Measurements from ENCODE around the gene PHLDB3.
"Not testable (repeated sequence)": the region's sequence is repeated elsewhere in the genome, so short reads cannot be mapped to it uniquely, and the experiment has no call there.

PHLDB3 gene

GRCh38 chr19:43438291-43439031 is 66.1 kb downstream of the PHLDB3 start:
- Histone ChIP-seq H3K4me3 (replicated peaks; ENCODE audit: insufficient read depth, low read length) (no peak overlapping the region), H3K27me3 (ENCODE audit: insufficient read depth, poor library complexity, severe bottlenecking) (no peaks in the 10 kb centered on the region), H3K27ac (replicated peaks) (no peak overlapping the region)
- DNase-seq (ENCODE audit: low read depth in 1 of 2, low spot score in 1 of 2) = no peak
- TF ChIP-seq POLR2AphosphoS5 (IDR thresholded peaks at IDR 0.05; ENCODE audit: low read depth) = no peak

- DNase-seq (ENCODE audit: low read depth in 1 of 2, low spot score in 1 of 2) = no peak
- Histone ChIP-seq H3K27me3 (ENCODE audit: insufficient read depth, poor library complexity, severe bottlenecking) (no peaks in the 10 kb centered on the region), H3K4me3 (replicated peaks; ENCODE audit: insufficient read depth, low read length) (no peak overlapping the region), H3K27ac (replicated peaks) (no peak overlapping the region)
- TF ChIP-seq POLR2AphosphoS5 (IDR thresholded peaks at IDR 0.05; ENCODE audit: low read depth) (no peak), GABPA (IDR thresholded peaks at IDR 0.05; ENCODE audit: low read depth) (no peak), REST (IDR thresholded peaks at IDR 0.05; ENCODE audit: insufficient replicate concordance, low read depth) (no peak), CTCF (IDR thresholded peaks at IDR 0.05; ENCODE audit: insufficient read depth, low read length) (no peak), SPI1 (IDR thresholded peaks at IDR 0.05; ENCODE audit: borderline replicate concordance, low read depth) (no peak)
These were observed 66.8 kb downstream of the PHLDB3 start for GRCh38 chr19:43437712-43438111.

GRCh38 chr19:43437284-43437683 is 67.3 kb downstream of the PHLDB3 start:
- H3K27ac ChIP-seq (replicated peaks); DNase-seq (ENCODE audit: low read depth in 1 of 2, low spot score in 1 of 2); H3K27me3 ChIP-seq (ENCODE audit: insufficient read depth, poor library complexity, severe bottlenecking): not testable (repeated sequence)

GRCh38 chr19:43435775-43436174 is 68.8 kb downstream of the PHLDB3 start:
- Histone ChIP-seq H3K4me3 (replicated peaks; ENCODE audit: insufficient read depth, low read length) (no peak overlapping the region), H3K27ac (replicated peaks) (no peak overlapping the region), H3K27me3 (ENCODE audit: insufficient read depth, poor library complexity, severe bottlenecking) (no peaks in the 10 kb centered on the region)
- no peak for TF ChIP-seq CTCF (IDR thresholded peaks at IDR 0.05; ENCODE audit: insufficient read depth, low read length)
- TF ChIP-seq POLR2AphosphoS5 (IDR thresholded peaks at IDR 0.05; ENCODE audit: low read depth) = no peak
- no peak for TF ChIP-seq SPI1 (IDR thresholded peaks at IDR 0.05; ENCODE audit: borderline replicate concordance, low read depth)
- no peak for TF ChIP-seq GABPA (IDR thresholded peaks at IDR 0.05; ENCODE audit: low read depth)
- no peak for TF ChIP-seq REST (IDR thresholded peaks at IDR 0.05; ENCODE audit: insufficient replicate concordance, low read depth)
- DNase-seq (ENCODE audit: low read depth in 1 of 2, low spot score in 1 of 2) = no peak

More at GRCh38 chr19:43437284-43437683, 67.3 kb downstream of the PHLDB3 start:
- H3K4me3 ChIP-seq (replicated peaks; ENCODE audit: insufficient read depth, low read length) = not testable (repeated sequence)

- TF ChIP-seq CTCF (IDR thresholded peaks at IDR 0.05; ENCODE audit: insufficient read depth, low read length) (no peak), REST (IDR thresholded peaks at IDR 0.05; ENCODE audit: insufficient replicate concordance, low read depth) (no peak), SPI1 (IDR thresholded peaks at IDR 0.05; ENCODE audit: borderline replicate concordance, low read depth) (no peak), GABPA (IDR thresholded peaks at IDR 0.05; ENCODE audit: low read depth) (no peak), POLR2AphosphoS5 (IDR thresholded peaks at IDR 0.05; ENCODE audit: low read depth) (no peak)
- DNase-seq (ENCODE audit: low read depth in 1 of 2, low spot score in 1 of 2) = no peak
- Histone ChIP-seq H3K27me3 (ENCODE audit: insufficient read depth, poor library complexity, severe bottlenecking) (no peaks in the 10 kb centered on the region), H3K4me3 (replicated peaks; ENCODE audit: insufficient read depth, low read length) (no peak overlapping the region), H3K27ac (replicated peaks) (no peak overlapping the region)
These were observed 70.9 kb downstream of the PHLDB3 start for GRCh38 chr19:43433689-43434088.

Data from HL-60 (cell line).